ENCODE data around the gene CTNND2.

DNA sequence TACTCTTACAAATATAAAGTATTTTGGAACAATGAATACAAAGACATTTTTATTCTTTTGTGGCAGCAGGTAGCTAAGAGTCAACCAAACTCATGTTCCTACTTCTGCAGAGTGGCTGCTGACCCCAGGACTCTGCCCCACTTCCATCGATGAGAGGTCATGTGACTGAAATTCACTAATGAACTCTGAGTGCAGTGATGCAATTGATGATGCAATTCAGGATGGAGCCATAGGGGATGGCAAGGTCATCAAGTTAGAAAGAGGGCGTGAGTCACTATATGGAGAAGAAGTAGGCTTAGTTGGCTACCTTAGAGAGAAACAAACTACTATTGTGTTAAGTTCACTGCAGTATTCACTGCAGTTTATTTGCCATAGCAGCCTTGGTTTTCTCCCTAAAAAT, 340.4 kb downstream of the CTNND2 start:
- TF ChIP-seq ZNF830 (tag by site-specific recombination; IDR thresholded peaks at IDR 0.05; ENCODE audit: low read depth): no peak
- TF ChIP-seq, protein P1, sequence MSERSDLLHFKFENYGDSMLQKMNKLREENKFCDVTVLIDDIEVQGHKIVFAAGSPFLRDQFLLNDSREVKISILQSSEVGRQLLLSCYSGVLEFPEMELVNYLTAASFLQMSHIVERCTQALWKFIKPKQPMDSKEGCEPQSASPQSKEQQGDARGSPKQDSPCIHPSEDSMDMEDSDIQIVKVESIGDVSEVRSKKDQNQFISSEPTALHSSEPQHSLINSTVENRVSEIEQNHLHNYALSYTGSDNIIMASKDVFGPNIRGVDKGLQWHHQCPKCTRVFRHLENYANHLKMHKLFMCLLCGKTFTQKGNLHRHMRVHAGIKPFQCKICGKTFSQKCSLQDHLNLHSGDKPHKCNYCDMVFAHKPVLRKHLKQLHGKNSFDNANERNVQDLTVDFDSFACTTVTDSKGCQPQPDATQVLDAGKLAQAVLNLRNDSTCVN (tag by site-specific recombination; optimal IDR thresholded peaks at IDR 0.05): no peak
- TF ChIP-seq, protein P2, sequence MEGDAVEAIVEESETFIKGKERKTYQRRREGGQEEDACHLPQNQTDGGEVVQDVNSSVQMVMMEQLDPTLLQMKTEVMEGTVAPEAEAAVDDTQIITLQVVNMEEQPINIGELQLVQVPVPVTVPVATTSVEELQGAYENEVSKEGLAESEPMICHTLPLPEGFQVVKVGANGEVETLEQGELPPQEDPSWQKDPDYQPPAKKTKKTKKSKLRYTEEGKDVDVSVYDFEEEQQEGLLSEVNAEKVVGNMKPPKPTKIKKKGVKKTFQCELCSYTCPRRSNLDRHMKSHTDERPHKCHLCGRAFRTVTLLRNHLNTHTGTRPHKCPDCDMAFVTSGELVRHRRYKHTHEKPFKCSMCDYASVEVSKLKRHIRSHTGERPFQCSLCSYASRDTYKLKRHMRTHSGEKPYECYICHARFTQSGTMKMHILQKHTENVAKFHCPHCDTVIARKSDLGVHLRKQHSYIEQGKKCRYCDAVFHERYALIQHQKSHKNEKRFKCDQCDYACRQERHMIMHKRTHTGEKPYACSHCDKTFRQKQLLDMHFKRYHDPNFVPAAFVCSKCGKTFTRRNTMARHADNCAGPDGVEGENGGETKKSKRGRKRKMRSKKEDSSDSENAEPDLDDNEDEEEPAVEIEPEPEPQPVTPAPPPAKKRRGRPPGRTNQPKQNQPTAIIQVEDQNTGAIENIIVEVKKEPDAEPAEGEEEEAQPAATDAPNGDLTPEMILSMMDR (tag by site-specific recombination; IDR thresholded peaks at IDR 0.05): no peak
- no peak for TF ChIP-seq HOXA7 (CRISPR knock-in tag; IDR thresholded peaks at IDR 0.05; ENCODE audit: borderline replicate concordance)
- TF ChIP-seq KLF16 (tag by site-specific recombination; IDR thresholded peaks at IDR 0.05): no peak
- TF ChIP-seq ZNF112 (tag by site-specific recombination; IDR thresholded peaks at IDR 0.05): no peak
- TF ChIP-seq MYNN (tag by site-specific recombination; IDR thresholded peaks at IDR 0.05; ENCODE audit: borderline replicate concordance): no peak
- TF ChIP-seq ZIC2 (tag by site-specific recombination; IDR thresholded peaks at IDR 0.05): no peak
- TF ChIP-seq ZNF114 (tag by site-specific recombination; IDR thresholded peaks at IDR 0.05): no peak
